KMS-11 (cell line): ENCODE results near the gene KDM4B.

Experiments
- H2AFZ ChIP-seq: fragments of 200-600 bp; sonication (generic); 2 replicates; pipeline ENCODE4 v1.6.1; 2016; ENCODE audit warnings: antibody characterized with exemption, mixed run types, low read depth
- H3K27ac ChIP-seq: fragments of 200-600 bp; sonication (generic); 2 replicates; pipeline ENCODE4 v1.6.1; 2016; ENCODE audit warnings: mild to moderate bottlenecking, mixed run types
- H3K27me3 ChIP-seq: fragments of 200-600 bp; sonication (generic); 2 replicates; pipeline ENCODE4 v1.6.1; 2017; ENCODE audit warnings: mild to moderate bottlenecking, low read depth, mixed run types, moderate library complexity; ENCODE audit not compliant: insufficient read depth
- H3K36me3 ChIP-seq: fragments of 200-600 bp; sonication (generic); 2 replicates; pipeline ENCODE4 v1.6.1; 2017; ENCODE audit warnings: mild to moderate bottlenecking, mixed run types; ENCODE audit not compliant: insufficient read depth
- H3K4me1 ChIP-seq: fragments of 200-600 bp; sonication (generic); 2 replicates; pipeline ENCODE4 v1.6.1; 2016; ENCODE audit warnings: mild to moderate bottlenecking, low read depth, mixed run types; ENCODE audit not compliant: poor library complexity, severe bottlenecking
- H3K4me2 ChIP-seq: fragments of 200-600 bp; sonication (generic); 2 replicates; pipeline ENCODE4 v1.7.0; 2016; ENCODE audit warnings: mild to moderate bottlenecking, mixed run types
- H3K4me3 ChIP-seq: fragments of 200-600 bp; sonication (generic); IDR thresholded peaks from 2 replicates; pipeline ENCODE4 v1.6.1; 2017; ENCODE audit warnings: low read depth, low read length, mixed read lengths; ENCODE audit not compliant: insufficient read depth
- H3K79me2 ChIP-seq: fragments of 200-600 bp; sonication (generic); 2 replicates; pipeline ENCODE4 v1.6.1; 2016; ENCODE audit warnings: low read depth, mixed run types; ENCODE audit not compliant: insufficient read depth
- H3K9ac ChIP-seq: fragments of 200-600 bp; sonication (generic); 2 replicates; pipeline ENCODE4 v1.6.1; 2016; ENCODE audit warnings: mild to moderate bottlenecking, mixed run types
- H4K20me1 ChIP-seq: fragments of 200-600 bp; sonication (generic); 2 replicates; pipeline ENCODE4 v1.6.1; 2016; ENCODE audit warnings: mild to moderate bottlenecking, mixed run types; ENCODE audit not compliant: insufficient read depth
- CTCF ChIP-seq: fragments of 200-600 bp; sonication (generic); conservative IDR thresholded peaks from 2 replicates; pipeline ENCODE4 v1.6.1; 2017; ENCODE audit warnings: low read depth, mild to moderate bottlenecking, antibody characterized with exemption, low read length, moderate library complexity, mixed read lengths

The KDM4B gene

GRCh38 chr19:5041913-5042187 lies 72.9 kb downstream of the KDM4B start:
- H3K4me2 ChIP-seq, result no peak overlapping the region
- H3K27ac ChIP-seq, result no peak overlapping the region
- no peak overlapping the region for H3K9ac ChIP-seq
- H3K4me3 ChIP-seq, result no peak overlapping the region
- H3K4me1 ChIP-seq, result no peaks in the 10 kb centered on the region
- no peak overlapping the region for H2AFZ ChIP-seq
- H3K36me3 ChIP-seq, result no peaks in the 10 kb centered on the region
- no peak for TF ChIP-seq CTCF
- no peaks in the 10 kb centered on the region for H4K20me1 ChIP-seq
- no peaks in the 10 kb centered on the region for H3K79me2 ChIP-seq
- no peaks in the 10 kb centered on the region for H3K27me3 ChIP-seq

DNA sequence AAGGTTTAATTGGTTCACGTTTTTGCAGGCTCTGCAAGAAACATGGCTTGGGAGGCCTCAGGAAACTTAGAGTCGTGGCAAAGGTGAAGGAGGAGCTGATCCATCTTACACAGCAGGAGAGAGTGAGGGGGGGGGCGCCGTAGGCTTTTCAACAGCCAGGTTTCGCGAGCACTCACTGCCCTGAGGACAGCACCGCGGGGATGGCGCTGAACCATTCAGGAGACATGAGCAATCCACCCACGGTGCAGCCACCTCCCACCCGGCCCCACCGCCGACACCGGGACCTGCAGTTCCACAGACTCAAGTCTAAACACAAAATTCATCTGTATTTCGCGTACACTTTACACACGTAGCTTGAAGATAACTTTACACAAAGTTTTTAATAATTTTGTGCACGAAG lies 73.6 kb downstream of the KDM4B start:
- Histone ChIP-seq H4K20me1 (no peaks in the 10 kb centered on the region), H3K79me2 (no peaks in the 10 kb centered on the region), H3K27me3 (no peaks in the 10 kb centered on the region), H2AFZ (no peak overlapping the region), H3K4me3 (no peak overlapping the region), H3K36me3 (no peaks in the 10 kb centered on the region), H3K9ac (no peak overlapping the region), H3K27ac (no peak overlapping the region), H3K4me2 (no peak overlapping the region), H3K4me1 (no peaks in the 10 kb centered on the region)
- TF ChIP-seq CTCF, result no peak

- Histone ChIP-seq H3K27me3 (no peaks in the 10 kb centered on the region), H4K20me1 (no peaks in the 10 kb centered on the region), H3K27ac (no peak overlapping the region), H3K79me2 (no peaks in the 10 kb centered on the region), H3K4me3 (no peak overlapping the region), H3K4me1 (no peaks in the 10 kb centered on the region), H3K36me3 (no peaks in the 10 kb centered on the region), H3K4me2 (no peak overlapping the region), H3K9ac (no peak overlapping the region), H2AFZ (no peak overlapping the region)
- no peak for TF ChIP-seq CTCF
Observed at GRCh38 chr19:5045029-5045428, 76.1 kb downstream of the KDM4B start.

GRCh38 chr19:5045956-5046338 lies 77.0 kb downstream of the KDM4B start:
- Histone ChIP-seq H3K4me3 (no peak overlapping the region), H3K9ac (no peak overlapping the region), H3K4me1 (no peaks in the 10 kb centered on the region), H3K27ac (no peak overlapping the region), H3K36me3 (no peaks in the 10 kb centered on the region), H4K20me1 (no peaks in the 10 kb centered on the region), H3K27me3 (no peaks in the 10 kb centered on the region), H3K4me2 (no peak overlapping the region), H2AFZ (no peak overlapping the region), H3K79me2 (no peaks in the 10 kb centered on the region)
- no peak for TF ChIP-seq CTCF
